Cardiac fibroblast (primary cell): Measurements from ENCODE around the gene PSMB3.
A peak's percentile ranks its signal among the peaks of the same experiment; 100 is the strongest.

Experiments used
- DNase-seq, 2 donors: peaks; one replicate each; pipeline versions ENCODE4 v3.0.0 to v3.0.0-alpha.2; 2010; ENCODE audit warnings: low read depth in 2 of 2
- H3K4me3 ChIP-seq, 2 donors: replicated peaks in 1 of 2; 1 replicate in 1 of 2; 2 replicates in 1 of 2; pipeline ENCODE4 v1.5.1; 2011; ENCODE audit warnings: low read depth in 2 of 2, low read length in 2 of 2, mild to moderate bottlenecking in 2 of 2, moderate library complexity in 1 of 2
- TF ChIP-seq, protein P1 (sequence below): IDR thresholded peaks from one replicate; pipeline ENCODE4 v1.5.1; 2011; ENCODE audit warnings: low read depth, mild to moderate bottlenecking, low read length, inconsistent platforms

PSMB3 gene

DNA sequence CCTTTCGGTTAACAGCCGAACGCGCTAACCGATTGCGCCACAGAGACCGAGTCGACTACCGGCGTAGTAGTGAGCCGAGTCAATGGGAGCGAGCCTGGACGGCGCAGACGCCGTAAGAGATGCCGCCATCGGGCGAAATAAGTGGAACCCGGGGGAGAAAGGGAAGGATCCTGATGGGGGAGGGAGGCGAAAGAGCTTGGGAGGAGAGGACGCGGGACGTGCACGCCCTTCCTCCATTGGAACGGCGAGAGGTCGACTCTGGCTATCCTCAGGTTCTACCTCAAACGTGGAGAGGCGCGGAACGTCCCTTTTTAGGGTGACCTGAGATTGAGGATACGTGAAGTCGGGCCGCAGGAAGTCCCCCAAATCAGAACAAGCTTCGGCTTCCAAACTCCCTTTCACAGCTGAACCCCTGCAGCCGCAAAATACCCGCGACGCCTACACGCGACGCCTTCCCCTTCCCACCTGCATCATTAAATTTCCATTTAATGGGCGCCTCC lies 683 bp upstream of the PSMB3 start:
- TF ChIP-seq, protein P1, sequence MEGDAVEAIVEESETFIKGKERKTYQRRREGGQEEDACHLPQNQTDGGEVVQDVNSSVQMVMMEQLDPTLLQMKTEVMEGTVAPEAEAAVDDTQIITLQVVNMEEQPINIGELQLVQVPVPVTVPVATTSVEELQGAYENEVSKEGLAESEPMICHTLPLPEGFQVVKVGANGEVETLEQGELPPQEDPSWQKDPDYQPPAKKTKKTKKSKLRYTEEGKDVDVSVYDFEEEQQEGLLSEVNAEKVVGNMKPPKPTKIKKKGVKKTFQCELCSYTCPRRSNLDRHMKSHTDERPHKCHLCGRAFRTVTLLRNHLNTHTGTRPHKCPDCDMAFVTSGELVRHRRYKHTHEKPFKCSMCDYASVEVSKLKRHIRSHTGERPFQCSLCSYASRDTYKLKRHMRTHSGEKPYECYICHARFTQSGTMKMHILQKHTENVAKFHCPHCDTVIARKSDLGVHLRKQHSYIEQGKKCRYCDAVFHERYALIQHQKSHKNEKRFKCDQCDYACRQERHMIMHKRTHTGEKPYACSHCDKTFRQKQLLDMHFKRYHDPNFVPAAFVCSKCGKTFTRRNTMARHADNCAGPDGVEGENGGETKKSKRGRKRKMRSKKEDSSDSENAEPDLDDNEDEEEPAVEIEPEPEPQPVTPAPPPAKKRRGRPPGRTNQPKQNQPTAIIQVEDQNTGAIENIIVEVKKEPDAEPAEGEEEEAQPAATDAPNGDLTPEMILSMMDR = no peak
- peak overlapping the region; percentile 93 to 99 for H3K4me3 ChIP-seq
- DNase-seq = peak; percentile 89 to 91

- H3K4me3 ChIP-seq = peak overlapping the region; percentile 93 to 99
- DNase-seq = no peak
- TF ChIP-seq, protein P1 = no peak
Measured at GRCh38 chr17:38753071-38753506, 548 bp downstream of the PSMB3 start.

- no peak overlapping the region for H3K4me3 ChIP-seq
- TF ChIP-seq, protein P1 = peak; percentile 52
- DNase-seq = peak; percentile 38 to 58
Measured at GRCh38 chr17:38761612-38762011, 9.1 kb downstream of the PSMB3 start.

DNA sequence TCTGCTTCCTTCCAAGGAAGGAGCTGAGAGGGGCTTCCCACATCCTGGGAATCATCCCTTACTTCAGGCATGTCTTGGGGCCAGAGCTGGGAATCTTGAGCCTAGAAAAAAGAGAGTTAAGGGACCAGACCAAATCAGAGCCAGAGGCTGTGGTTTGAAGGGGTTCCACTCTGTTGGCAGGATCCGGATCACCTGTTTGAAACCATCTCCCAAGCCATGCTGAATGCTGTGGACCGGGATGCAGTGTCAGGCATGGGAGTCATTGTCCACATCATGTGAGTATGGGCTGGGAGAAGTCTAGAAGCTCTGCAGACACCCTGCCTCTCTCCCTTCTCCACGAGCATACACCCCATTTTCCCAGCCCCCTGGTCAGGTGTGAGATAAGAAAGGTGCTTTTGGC lies 9.7 kb downstream of the PSMB3 start:
- DNase-seq = no peak
- H3K4me3 ChIP-seq = no peak overlapping the region
- TF ChIP-seq, protein P1 = no peak

GRCh38 chr17:38766341-38766740 lies 13.8 kb downstream of the PSMB3 start:
- DNase-seq = no peak
- no peak overlapping the region for H3K4me3 ChIP-seq
- TF ChIP-seq, protein P1 = no peak

DNA sequence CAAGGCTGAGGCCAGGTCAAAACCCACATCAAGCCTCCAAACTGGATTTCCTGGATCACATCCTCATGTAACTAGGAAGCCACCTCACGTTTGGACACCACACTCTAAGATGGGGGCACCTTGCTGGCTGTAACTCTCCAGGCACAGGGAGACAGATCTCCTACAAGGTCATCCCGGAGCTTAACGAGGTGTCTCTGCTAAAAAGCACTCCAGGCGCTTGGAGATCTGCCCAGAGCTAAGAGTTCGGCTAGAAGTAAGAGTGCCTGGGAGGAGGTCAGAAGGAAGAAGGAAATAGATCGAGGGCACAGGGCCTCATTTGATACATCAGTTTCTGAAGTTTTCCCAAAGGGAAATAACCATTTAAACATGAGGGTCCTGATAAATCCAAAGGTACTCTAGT lies 15.9 kb downstream of the PSMB3 start:
- H3K4me3 ChIP-seq = no peak overlapping the region
- DNase-seq = no peak
- TF ChIP-seq, protein P1 = no peak

DNA sequence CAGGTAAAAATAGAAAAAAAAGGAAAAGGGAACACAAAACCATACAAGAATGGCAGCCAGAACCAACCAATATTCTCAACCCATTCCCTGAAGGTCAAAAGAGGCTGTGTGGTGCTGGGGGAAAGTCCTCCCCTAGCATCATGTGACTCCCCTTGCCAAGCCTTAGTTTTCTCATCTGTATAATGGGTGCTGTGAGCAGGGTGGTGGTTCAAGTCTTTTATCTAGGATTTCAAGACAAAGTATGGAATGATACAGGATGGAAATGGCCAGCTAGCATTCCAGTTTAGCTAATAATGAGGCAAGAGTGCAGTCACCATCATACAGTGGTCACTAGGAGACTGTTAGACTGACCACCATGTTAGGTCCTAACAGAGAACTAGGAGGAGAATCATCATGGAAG lies 20.7 kb downstream of the PSMB3 start:
- no peak overlapping the region for H3K4me3 ChIP-seq
- DNase-seq = no peak
- TF ChIP-seq, protein P1 = no peak
